ENCODE measurements around the gene GPR15. TPM values are rescaled to one million over a fixed set of nuclear protein-coding genes. Genes with fewer than 3 reads are reported as not detected.

Gene GPR15
- total and polyA plus RNA-seq, 2 experiments from 2014 or later, result not detected

DNA sequence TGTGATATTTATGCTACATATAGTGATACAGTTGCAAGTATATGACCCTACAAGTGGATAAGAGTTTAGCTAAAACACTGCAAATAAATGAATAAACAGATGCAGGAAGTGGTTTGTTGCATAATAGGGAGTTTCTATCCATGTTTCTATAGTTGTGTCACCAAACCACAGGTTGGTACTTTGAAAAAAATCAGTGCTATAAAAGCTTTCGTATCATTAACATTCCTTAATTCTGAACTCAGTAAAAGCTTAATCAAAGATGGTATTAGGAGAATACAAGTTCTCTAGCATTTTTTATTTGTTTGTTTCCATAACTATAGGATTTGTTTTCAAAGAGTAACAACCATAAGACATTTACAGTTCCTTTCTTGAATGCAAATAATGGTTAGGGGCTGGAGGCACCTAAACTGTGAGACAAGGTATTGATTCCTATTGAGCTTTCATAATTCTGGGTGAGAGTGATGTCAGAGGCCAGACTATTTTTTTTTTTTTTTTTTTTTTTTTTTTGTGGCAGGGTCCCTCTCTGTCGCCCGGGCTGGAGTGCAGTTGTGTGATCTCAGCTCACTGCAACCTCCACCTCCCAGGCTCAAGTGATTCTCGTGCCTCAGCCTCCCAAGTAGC lies 32.0 kb downstream of the GPR15 start:
- Mint-ChIP-seq H3K4me3 (no peak overlapping the region), H3K9me3 (no peaks in the 10 kb centered on the region; the same call in 2 of the 3 replicates), H3K27ac (no peak overlapping the region), H3K27me3 (ENCODE audit: insufficient read depth, low read depth, poor library complexity) (peaks cover 2% of the 10 kb centered on the region), H3K4me1 (no peaks in the 10 kb centered on the region), H3K36me3 (ENCODE audit: low read depth) (no peaks in the 10 kb centered on the region)
- H3K4me2 ChIP-seq, result no peak overlapping the region
- no peak overlapping the region for H2AFZ ChIP-seq
- ATAC-seq (no peak), DNase-seq (ENCODE audit: low spot score) (no peak)
- no peaks in the 10 kb centered on the region for H3K9me2 ChIP-seq (ENCODE audit: insufficient read depth)
- H3K79me2 ChIP-seq (replicated peaks; ENCODE audit: insufficient read depth), result no peaks in the 10 kb centered on the region
- no peaks in the 10 kb centered on the region for H3K36me3 ChIP-seq (ENCODE audit: insufficient read depth)
- H3K4me3 ChIP-seq, result no peak overlapping the region
- no peaks in the 10 kb centered on the region for H3K4me1 ChIP-seq (ENCODE audit: insufficient read depth)
- no peaks in the 10 kb centered on the region for H4K20me1 ChIP-seq (replicated peaks; ENCODE audit: insufficient read depth)
- H3F3A ChIP-seq (replicated peaks; ENCODE audit: low read depth), result no peaks in the 10 kb centered on the region
- no peaks in the 10 kb centered on the region for H3K27me3 ChIP-seq (ENCODE audit: insufficient read depth)
- H3K27ac ChIP-seq (ENCODE audit: low read depth), result no peak overlapping the region
- no peak for TF ChIP-seq STAT1 (IDR thresholded peaks at IDR 0.05; ENCODE audit: unreplicated experiment)

DNA sequence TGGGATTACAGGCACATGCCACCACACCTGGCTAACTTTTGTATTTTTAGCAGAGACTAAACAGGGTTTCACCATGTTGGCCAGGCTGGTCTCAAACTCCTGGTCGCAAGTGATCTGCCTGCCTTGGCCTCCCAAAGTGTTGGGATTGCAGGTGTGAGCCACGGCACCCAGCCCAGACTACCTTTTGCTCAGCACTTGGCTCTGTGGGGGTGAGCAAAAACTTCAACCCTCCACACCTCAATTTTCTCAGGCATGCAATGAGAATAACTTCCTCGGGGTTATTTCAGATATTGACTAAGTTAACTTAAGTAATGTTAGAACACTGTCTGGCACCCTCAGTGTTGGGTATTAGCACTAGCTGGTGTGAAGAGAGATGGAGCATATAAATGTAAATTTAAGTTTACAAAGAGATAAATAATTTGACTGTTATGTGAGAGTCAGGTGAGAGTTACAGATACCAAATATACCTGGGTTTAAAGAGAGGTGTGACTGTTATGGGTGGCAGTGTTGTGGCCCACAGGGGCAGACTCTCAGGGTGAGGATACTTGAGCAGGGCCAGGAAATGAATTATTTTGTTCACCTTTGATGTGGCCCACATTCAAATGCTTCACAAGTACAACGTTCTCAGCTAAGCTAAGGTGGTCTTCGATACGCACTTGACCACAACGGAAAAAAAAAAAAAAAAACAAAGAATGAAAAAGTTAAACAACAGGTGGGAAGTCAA lies 32.7 kb downstream of the GPR15 start:
- no peak overlapping the region for H3K4me2 ChIP-seq
- H3F3A ChIP-seq (replicated peaks; ENCODE audit: low read depth), result no peaks in the 10 kb centered on the region
- no peak overlapping the region for H3K27ac Mint-ChIP-seq
- no peaks in the 10 kb centered on the region for H3K4me1 ChIP-seq (ENCODE audit: insufficient read depth)
- no peaks in the 10 kb centered on the region for H3K36me3 ChIP-seq (ENCODE audit: insufficient read depth)
- no peak for ATAC-seq
- no peak for DNase-seq (ENCODE audit: low spot score)
- no peaks in the 10 kb centered on the region for H3K79me2 ChIP-seq (replicated peaks; ENCODE audit: insufficient read depth)
- no peak overlapping the region for H2AFZ ChIP-seq
- no peaks in the 10 kb centered on the region for H3K36me3 Mint-ChIP-seq (ENCODE audit: low read depth)
- no peaks in the 10 kb centered on the region for H3K27me3 ChIP-seq (ENCODE audit: insufficient read depth)
- no peaks in the 10 kb centered on the region for H3K27me3 Mint-ChIP-seq (ENCODE audit: insufficient read depth, low read depth, poor library complexity)
- H3K9me2 ChIP-seq (ENCODE audit: insufficient read depth), result no peaks in the 10 kb centered on the region
- no peak overlapping the region for H3K4me3 ChIP-seq
- H3K9me3 Mint-ChIP-seq, result no peaks in the 10 kb centered on the region; the same call in 2 of the 3 replicates
- H3K4me1 Mint-ChIP-seq, result no peaks in the 10 kb centered on the region
- H3K27ac ChIP-seq (ENCODE audit: low read depth), result no peak overlapping the region
- no peak overlapping the region for H3K4me3 Mint-ChIP-seq
- H4K20me1 ChIP-seq (replicated peaks; ENCODE audit: insufficient read depth), result no peaks in the 10 kb centered on the region
- TF ChIP-seq ZNF114 (CRISPR knock-in tag; IDR thresholded peaks at IDR 0.05) (no peak), ZNF331 (CRISPR knock-in tag; IDR thresholded peaks at IDR 0.05; ENCODE audit: low read depth) (no peak), EZH2phosphoT487 (IDR thresholded peaks at IDR 0.05; ENCODE audit: unreplicated experiment) (no peak), CREB1 (CRISPR knock-in tag; IDR thresholded peaks at IDR 0.05; ENCODE audit: low read depth) (no peak), POLR2AphosphoS5 (IDR thresholded peaks at IDR 0.05; ENCODE audit: low read depth) (no peak)
- TF ChIP-seq, protein P1, sequence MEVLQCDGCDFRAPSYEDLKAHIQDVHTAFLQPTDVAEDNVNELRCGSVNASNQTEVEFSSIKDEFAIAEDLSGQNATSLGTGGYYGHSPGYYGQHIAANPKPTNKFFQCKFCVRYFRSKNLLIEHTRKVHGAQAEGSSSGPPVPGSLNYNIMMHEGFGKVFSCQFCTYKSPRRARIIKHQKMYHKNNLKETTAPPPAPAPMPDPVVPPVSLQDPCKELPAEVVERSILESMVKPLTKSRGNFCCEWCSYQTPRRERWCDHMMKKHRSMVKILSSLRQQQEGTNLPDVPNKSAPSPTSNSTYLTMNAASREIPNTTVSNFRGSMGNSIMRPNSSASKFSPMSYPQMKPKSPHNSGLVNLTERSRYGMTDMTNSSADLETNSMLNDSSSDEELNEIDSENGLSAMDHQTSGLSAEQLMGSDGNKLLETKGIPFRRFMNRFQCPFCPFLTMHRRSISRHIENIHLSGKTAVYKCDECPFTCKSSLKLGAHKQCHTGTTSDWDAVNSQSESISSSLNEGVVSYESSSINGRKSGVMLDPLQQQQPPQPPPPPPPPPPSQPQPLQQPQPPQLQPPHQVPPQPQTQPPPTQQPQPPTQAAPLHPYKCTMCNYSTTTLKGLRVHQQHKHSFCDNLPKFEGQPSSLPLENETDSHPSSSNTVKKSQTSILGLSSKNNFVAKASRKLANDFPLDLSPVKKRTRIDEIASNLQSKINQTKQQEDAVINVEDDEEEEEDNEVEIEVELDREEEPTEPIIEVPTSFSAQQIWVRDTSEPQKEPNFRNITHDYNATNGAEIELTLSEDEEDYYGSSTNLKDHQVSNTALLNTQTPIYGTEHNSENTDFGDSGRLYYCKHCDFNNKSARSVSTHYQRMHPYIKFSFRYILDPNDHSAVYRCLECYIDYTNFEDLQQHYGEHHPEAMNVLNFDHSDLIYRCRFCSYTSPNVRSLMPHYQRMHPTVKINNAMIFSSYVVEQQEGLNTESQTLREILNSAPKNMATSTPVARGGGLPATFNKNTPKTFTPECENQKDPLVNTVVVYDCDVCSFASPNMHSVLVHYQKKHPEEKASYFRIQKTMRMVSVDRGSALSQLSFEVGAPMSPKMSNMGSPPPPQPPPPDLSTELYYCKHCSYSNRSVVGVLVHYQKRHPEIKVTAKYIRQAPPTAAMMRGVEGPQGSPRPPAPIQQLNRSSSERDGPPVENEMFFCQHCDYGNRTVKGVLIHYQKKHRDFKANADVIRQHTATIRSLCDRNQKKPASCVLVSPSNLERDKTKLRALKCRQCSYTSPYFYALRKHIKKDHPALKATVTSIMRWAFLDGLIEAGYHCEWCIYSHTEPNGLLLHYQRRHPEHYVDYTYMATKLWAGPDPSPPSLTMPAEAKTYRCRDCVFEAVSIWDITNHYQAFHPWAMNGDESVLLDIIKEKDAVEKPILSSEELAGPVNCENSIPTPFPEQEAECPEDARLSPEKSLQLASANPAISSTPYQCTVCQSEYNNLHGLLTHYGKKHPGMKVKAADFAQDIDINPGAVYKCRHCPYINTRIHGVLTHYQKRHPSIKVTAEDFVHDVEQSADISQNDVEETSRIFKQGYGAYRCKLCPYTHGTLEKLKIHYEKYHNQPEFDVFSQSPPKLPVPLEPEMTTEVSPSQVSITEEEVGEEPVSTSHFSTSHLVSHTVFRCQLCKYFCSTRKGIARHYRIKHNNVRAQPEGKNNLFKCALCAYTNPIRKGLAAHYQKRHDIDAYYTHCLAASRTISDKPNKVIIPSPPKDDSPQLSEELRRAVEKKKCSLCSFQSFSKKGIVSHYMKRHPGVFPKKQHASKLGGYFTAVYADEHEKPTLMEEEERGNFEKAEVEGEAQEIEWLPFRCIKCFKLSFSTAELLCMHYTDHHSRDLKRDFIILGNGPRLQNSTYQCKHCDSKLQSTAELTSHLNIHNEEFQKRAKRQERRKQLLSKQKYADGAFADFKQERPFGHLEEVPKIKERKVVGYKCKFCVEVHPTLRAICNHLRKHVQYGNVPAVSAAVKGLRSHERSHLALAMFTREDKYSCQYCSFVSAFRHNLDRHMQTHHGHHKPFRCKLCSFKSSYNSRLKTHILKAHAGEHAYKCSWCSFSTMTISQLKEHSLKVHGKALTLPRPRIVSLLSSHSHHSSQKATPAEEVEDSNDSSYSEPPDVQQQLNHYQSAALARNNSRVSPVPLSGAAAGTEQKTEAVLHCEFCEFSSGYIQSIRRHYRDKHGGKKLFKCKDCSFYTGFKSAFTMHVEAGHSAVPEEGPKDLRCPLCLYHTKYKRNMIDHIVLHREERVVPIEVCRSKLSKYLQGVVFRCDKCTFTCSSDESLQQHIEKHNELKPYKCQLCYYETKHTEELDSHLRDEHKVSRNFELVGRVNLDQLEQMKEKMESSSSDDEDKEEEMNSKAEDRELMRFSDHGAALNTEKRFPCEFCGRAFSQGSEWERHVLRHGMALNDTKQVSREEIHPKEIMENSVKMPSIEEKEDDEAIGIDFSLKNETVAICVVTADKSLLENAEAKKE (CRISPR knock-in tag; IDR thresholded peaks at IDR 0.05), result no peak
- TF ChIP-seq, protein P2, sequence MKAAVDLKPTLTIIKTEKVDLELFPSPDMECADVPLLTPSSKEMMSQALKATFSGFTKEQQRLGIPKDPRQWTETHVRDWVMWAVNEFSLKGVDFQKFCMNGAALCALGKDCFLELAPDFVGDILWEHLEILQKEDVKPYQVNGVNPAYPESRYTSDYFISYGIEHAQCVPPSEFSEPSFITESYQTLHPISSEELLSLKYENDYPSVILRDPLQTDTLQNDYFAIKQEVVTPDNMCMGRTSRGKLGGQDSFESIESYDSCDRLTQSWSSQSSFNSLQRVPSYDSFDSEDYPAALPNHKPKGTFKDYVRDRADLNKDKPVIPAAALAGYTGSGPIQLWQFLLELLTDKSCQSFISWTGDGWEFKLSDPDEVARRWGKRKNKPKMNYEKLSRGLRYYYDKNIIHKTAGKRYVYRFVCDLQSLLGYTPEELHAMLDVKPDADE (IDR thresholded peaks at IDR 0.05), result no peak
- TF ChIP-seq, protein P3, sequence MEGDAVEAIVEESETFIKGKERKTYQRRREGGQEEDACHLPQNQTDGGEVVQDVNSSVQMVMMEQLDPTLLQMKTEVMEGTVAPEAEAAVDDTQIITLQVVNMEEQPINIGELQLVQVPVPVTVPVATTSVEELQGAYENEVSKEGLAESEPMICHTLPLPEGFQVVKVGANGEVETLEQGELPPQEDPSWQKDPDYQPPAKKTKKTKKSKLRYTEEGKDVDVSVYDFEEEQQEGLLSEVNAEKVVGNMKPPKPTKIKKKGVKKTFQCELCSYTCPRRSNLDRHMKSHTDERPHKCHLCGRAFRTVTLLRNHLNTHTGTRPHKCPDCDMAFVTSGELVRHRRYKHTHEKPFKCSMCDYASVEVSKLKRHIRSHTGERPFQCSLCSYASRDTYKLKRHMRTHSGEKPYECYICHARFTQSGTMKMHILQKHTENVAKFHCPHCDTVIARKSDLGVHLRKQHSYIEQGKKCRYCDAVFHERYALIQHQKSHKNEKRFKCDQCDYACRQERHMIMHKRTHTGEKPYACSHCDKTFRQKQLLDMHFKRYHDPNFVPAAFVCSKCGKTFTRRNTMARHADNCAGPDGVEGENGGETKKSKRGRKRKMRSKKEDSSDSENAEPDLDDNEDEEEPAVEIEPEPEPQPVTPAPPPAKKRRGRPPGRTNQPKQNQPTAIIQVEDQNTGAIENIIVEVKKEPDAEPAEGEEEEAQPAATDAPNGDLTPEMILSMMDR (conservative IDR thresholded peaks at IDR 0.05; ENCODE audit: low read depth in 2 of 2), result no peak
